ENCODE measurements around the gene MEOX2. TPM values are rescaled to one million over a fixed set of nuclear protein-coding genes. Genes with fewer than 3 reads are reported as not detected.

Gene MEOX2
- total and polyA plus RNA-seq, 10 of the 15 experiments (the other 5 are each of a cell fraction or from before 2014, with no cell fraction given): not detected

DNA sequence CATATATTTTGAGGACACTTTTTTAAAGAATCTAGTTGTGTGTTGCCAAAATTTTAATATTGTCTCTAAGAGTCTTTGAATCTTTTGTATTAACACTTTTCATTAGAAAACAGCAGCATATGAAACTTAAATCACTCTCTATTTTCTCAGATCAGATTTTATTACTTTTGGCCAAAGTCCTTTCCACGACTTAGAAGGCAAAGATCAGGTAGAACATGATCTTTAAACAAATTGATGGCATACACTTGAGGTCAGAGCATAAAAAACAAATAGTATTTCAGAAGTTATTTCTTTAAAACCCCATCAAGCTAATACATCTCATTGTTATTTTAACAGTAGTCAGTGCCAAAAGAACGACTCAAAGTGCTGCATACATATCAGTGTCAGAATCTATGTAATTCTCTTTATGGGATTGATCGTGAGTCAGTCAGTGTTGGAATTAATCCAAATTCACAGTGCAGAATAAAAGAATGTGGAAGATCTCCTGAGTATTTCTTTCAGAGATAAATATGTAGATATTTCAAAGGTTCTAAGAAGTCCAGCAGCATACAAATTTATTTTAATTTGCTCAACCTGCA, 115.1 kb downstream of the MEOX2 start:
- no peaks in the 10 kb centered on the region for H3K9me3 ChIP-seq (replicated peaks; ENCODE audit: control insufficient read depth, insufficient read depth, low read length)
- RAD21 ChIA-PET (ENCODE audit: unreplicated experiment): no interaction called here
- H3K36me3 ChIP-seq (ENCODE audit: control insufficient read depth in 2 of 2, insufficient read depth in 2 of 2, low read length in 1 of 2): no peaks in the 10 kb centered on the region
- no peaks in the 10 kb centered on the region for H3K4me1 ChIP-seq (ENCODE audit: control insufficient read depth, insufficient read depth, low read length)
- H4K20me1 ChIP-seq (ENCODE audit: control insufficient read depth, insufficient read depth): no peaks in the 10 kb centered on the region
- no peak overlapping the region for H2AFZ ChIP-seq (ENCODE audit: control insufficient read depth, low read depth, low read length)
- H3K9ac ChIP-seq (ENCODE audit: control insufficient read depth, insufficient read depth, low read length): no peak overlapping the region
- in situ Hi-C loops (cut with MboI): no loop called here
- no peak overlapping the region for H3K27ac ChIP-seq (ENCODE audit: control insufficient read depth, insufficient read depth)
- H3K4me2 ChIP-seq (ENCODE audit: control insufficient read depth, insufficient read depth): no peak overlapping the region
- FAIRE-seq (no peak), DNase-seq (ENCODE audit: low read depth, low spot score) (no peak), ATAC-seq (no peak)
- H3K27me3 ChIP-seq (replicated peaks in 1 of 2; ENCODE audit: control insufficient read depth in 2 of 2, insufficient read depth in 2 of 2, low read length in 1 of 2): no peaks in the 10 kb centered on the region
- TF ChIP-seq MTA3 (IDR thresholded peaks at IDR 0.05; ENCODE audit: borderline replicate concordance, low read length) (no peak), POLR2AphosphoS2 (IDR thresholded peaks at IDR 0.05; ENCODE audit: low read depth, low read length) (no peak), ZBED1 (IDR thresholded peaks at IDR 0.05; ENCODE audit: borderline replicate concordance) (no peak), PAX8 (IDR thresholded peaks at IDR 0.05) (no peak), SPI1 (IDR thresholded peaks at IDR 0.05; ENCODE audit: borderline replicate concordance, insufficient read depth, low read depth, low read length) (no peak), FOXM1 (IDR thresholded peaks at IDR 0.05; ENCODE audit: low read depth, low read length) (no peak), EP300 (IDR thresholded peaks at IDR 0.05; ENCODE audit: borderline replicate concordance in 1 of 2, control insufficient read depth in 1 of 2, low read depth in 2 of 2, low read length in 2 of 2) (no peak), SMAD5 (IDR thresholded peaks at IDR 0.05; ENCODE audit: low read depth) (no peak), POLR2AphosphoS5 (IDR thresholded peaks at IDR 0.05; ENCODE audit: low read length) (no peak), NR2C2 (IDR thresholded peaks at IDR 0.05; ENCODE audit: borderline replicate concordance, control insufficient read depth, insufficient read length, low read depth) (no peak), CHD4 (IDR thresholded peaks at IDR 0.05) (no peak)
- TF ChIP-seq, protein P1, sequence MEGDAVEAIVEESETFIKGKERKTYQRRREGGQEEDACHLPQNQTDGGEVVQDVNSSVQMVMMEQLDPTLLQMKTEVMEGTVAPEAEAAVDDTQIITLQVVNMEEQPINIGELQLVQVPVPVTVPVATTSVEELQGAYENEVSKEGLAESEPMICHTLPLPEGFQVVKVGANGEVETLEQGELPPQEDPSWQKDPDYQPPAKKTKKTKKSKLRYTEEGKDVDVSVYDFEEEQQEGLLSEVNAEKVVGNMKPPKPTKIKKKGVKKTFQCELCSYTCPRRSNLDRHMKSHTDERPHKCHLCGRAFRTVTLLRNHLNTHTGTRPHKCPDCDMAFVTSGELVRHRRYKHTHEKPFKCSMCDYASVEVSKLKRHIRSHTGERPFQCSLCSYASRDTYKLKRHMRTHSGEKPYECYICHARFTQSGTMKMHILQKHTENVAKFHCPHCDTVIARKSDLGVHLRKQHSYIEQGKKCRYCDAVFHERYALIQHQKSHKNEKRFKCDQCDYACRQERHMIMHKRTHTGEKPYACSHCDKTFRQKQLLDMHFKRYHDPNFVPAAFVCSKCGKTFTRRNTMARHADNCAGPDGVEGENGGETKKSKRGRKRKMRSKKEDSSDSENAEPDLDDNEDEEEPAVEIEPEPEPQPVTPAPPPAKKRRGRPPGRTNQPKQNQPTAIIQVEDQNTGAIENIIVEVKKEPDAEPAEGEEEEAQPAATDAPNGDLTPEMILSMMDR (IDR thresholded peaks at IDR 0.05 in 2 of 3, conservative IDR thresholded peaks at IDR 0.05 in 1 of 3; ENCODE audit: control insufficient read depth in 2 of 3, extremely low read depth in 1 of 3, insufficient read depth in 1 of 3, low read depth in 3 of 3, low read length in 3 of 3): no peak
- TF ChIP-seq, protein P2, sequence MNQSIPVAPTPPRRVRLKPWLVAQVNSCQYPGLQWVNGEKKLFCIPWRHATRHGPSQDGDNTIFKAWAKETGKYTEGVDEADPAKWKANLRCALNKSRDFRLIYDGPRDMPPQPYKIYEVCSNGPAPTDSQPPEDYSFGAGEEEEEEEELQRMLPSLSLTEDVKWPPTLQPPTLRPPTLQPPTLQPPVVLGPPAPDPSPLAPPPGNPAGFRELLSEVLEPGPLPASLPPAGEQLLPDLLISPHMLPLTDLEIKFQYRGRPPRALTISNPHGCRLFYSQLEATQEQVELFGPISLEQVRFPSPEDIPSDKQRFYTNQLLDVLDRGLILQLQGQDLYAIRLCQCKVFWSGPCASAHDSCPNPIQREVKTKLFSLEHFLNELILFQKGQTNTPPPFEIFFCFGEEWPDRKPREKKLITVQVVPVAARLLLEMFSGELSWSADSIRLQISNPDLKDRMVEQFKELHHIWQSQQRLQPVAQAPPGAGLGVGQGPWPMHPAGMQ (IDR thresholded peaks at IDR 0.05; ENCODE audit: borderline replicate concordance): no peak
- intact Hi-C loops (cut with micrococcal nuclease; ENCODE audit: unreplicated experiment): no loop called here
- CTCF ChIA-PET: no interaction called here
- POLR2A ChIA-PET: no interaction called here
- no peaks in the 10 kb centered on the region for H3K79me2 ChIP-seq (ENCODE audit: control insufficient read depth, insufficient read depth, low read length)
- no peak overlapping the region for H3K4me3 ChIP-seq
- no TSS peak for BruUV-seq (replicated peaks)
- WGBS (ENCODE audit: insufficient coverage, insufficient replicate concordance, low lambda C conversion rate, missing lambda C conversion rate): 17% methylated on average over 3 of the region's 3 CpGs
- SMC1A ChIA-PET (ENCODE audit: uncharacterized antibody, unreplicated experiment): no interaction called here

Data from GM12878 (cell line).